Measurements from ENCODE around the gene OVOL3. TPM values are rescaled to one million over a fixed set of nuclear protein-coding genes. Genes with fewer than 3 reads are reported as not detected.

OVOL3 gene
- total and polyA plus RNA-seq, 7 donors, result not detected

- H3K27ac ChIP-seq, result no peak overlapping the region
- WGBS, 2 donors, result 95% methylated on average over 9 of the region's 9 CpGs
- peaks cover 40 to 52% (median 46%) of the 10 kb centered on the region in 4 donors for H3K36me3 ChIP-seq
- TF ChIP-seq POLR2A (IDR thresholded peaks at IDR 0.05) (no peak), EP300 (IDR thresholded peaks at IDR 0.05) (no peak), CTCF (IDR thresholded peaks at IDR 0.05) (no peak), POLR2AphosphoS5 (IDR thresholded peaks at IDR 0.05) (no peak)
- no peak overlapping the region for H3K4me3 ChIP-seq
- no peaks in the 10 kb centered on the region for H3K27me3 ChIP-seq
- DNase-seq, result no peak
- peaks cover 0 to 15% (median 13%) of the 10 kb centered on the region in 4 donors for H3K4me1 ChIP-seq
- H3K9me3 ChIP-seq, result no peaks in the 10 kb centered on the region
- intact Hi-C loops (cut with DNase I), result loop anchor here (5.0 kb wide), 1 partner anchor 385 kb away; the partner anchor contains the start of genes HSPB6 and PROSER3
Observed at GRCh38 chr19:36142496-36142895, 31.6 kb downstream of the OVOL3 start.

GRCh38 chr19:36144624-36145023, 33.7 kb downstream of the OVOL3 start:
- Histone ChIP-seq H3K27me3 (no peaks in the 10 kb centered on the region), H3K4me3 (no peak overlapping the region), H3K9me3 (no peaks in the 10 kb centered on the region), H3K27ac (no peak overlapping the region), H3K36me3 (peaks cover 45 to 74% (median 59%) of the 10 kb centered on the region in 4 donors), H3K4me1 (peaks cover 0 to 14% (median 12%) of the 10 kb centered on the region in 4 donors)
- TF ChIP-seq CTCF (IDR thresholded peaks at IDR 0.05) (no peak), EP300 (IDR thresholded peaks at IDR 0.05) (no peak), POLR2AphosphoS5 (IDR thresholded peaks at IDR 0.05) (no peak), POLR2A (IDR thresholded peaks at IDR 0.05) (no peak)
- DNase-seq, result no peak
- intact Hi-C loops (cut with DNase I), result loop anchor here (5.0 kb wide), 1 partner anchor 387 kb away; the partner anchor contains the start of genes HSPB6 and PROSER3
- 97% methylated on average over 6 of the region's 6 CpGs for WGBS, 2 donors

- Histone ChIP-seq H3K4me3 (no peak overlapping the region), H3K4me1 (peaks cover 0 to 31% (median 20%) of the 10 kb centered on the region in 4 donors), H3K27ac (peak overlapping the region; percentile 91 to 99 (median 93)), H3K27me3 (no peaks in the 10 kb centered on the region), H3K36me3 (peaks cover 26 to 58% (median 46%) of the 10 kb centered on the region in 4 donors), H3K9me3 (no peaks in the 10 kb centered on the region)
- TF ChIP-seq POLR2A (IDR thresholded peaks at IDR 0.05) (no peak), EP300 (IDR thresholded peaks at IDR 0.05) (no peak), POLR2AphosphoS5 (IDR thresholded peaks at IDR 0.05) (no peak), CTCF (IDR thresholded peaks at IDR 0.05) (no peak)
- no peak for DNase-seq
- WGBS, 2 donors, result 83 to 87% methylated on average over 13 of the region's 13 CpGs
- intact Hi-C loops (cut with DNase I), result no loop called here
Observed at GRCh38 chr19:36149673-36150406, 38.9 kb downstream of the OVOL3 start.

- Histone ChIP-seq H3K4me3 (peak overlapping the region in 2 of 4 donors; percentile 66 to 79), H3K4me1 (peaks cover 0 to 31% (median 20%) of the 10 kb centered on the region in 4 donors), H3K27me3 (no peaks in the 10 kb centered on the region), H3K9me3 (no peaks in the 10 kb centered on the region), H3K36me3 (peaks cover 19 to 51% (median 40%) of the 10 kb centered on the region in 4 donors), H3K27ac (peak overlapping the region; percentile 91 to 99 (median 93))
- no peak for TF ChIP-seq POLR2A (IDR thresholded peaks at IDR 0.05)
- TF ChIP-seq EP300 (IDR thresholded peaks at IDR 0.05), result no peak
- TF ChIP-seq CTCF (IDR thresholded peaks at IDR 0.05), result no peak
- no peak for TF ChIP-seq POLR2AphosphoS5 (IDR thresholded peaks at IDR 0.05)
- no peak for DNase-seq
- 80 to 85% methylated on average over 5 of the region's 5 CpGs for whole genome bisulfite sequencing, 2 donors
- intact Hi-C loops (cut with DNase I), result no loop called here
Observed at GRCh38 chr19:36150586-36150985, 39.6 kb downstream of the OVOL3 start.

Data from sigmoid colon (tissue), 7 donors.